Endothelial cell of umbilical vein (primary cell): ENCODE data around the gene PFDN4. TPM values are rescaled to one million over a fixed set of nuclear protein-coding genes. Genes with fewer than 3 reads are reported as not detected.

ENCODE experiments used
- BruUV-seq: library from RNA; stranded (reverse); fragments of 400-500 nt; replicated peaks from 2 replicates; lab custom pipeline; 2021; lab: Mats Ljungman, UMichigan
- CTCF ChIA-PET: fragments of 300-600, 350-600 bp; sonication (Branson Sonifier 250); formaldehyde crosslinking; loops from one replicate; lab custom pipeline; 2021; ENCODE audit warnings: antibody characterized with exemption, inconsistent platforms; lab: Charles Lee
- POLR2A ChIA-PET: fragments of 300-600, 350-600 bp; sonication (Branson Sonifier 250); formaldehyde crosslinking; loops from one replicate; lab custom pipeline; 2021; ENCODE audit warnings: antibody characterized with exemption, inconsistent platforms; lab: Charles Lee
- DNase-seq: peaks from one replicate; pipeline ENCODE4 v3.0.0-alpha.2; 2011; ENCODE audit warnings: low read depth, low spot score
- FAIRE-seq: peaks from 2 replicates; lab custom pipeline; 2011; peaks lifted over from hg19 to GRCh38; lab: Jason Lieb, UNC
- H2AFZ ChIP-seq: 2 replicates; pipeline ENCODE4 v1.6.0; 2012; ENCODE audit warnings: low read depth, low read length, control low read depth, inconsistent platforms
- H3K27ac ChIP-seq: 2 replicates; pipeline ENCODE4 v1.5.1; 2011; ENCODE audit warnings: low read depth, mild to moderate bottlenecking, control low read depth, low read length, moderate library complexity; ENCODE audit not compliant: insufficient read depth
- H3K27me3 ChIP-seq, 2 experiments: 2 replicates each; pipeline versions ENCODE4 v1.6.0 to v1.6.1; 2011; ENCODE audit warnings: low read length in 2 of 2, mixed read lengths in 1 of 2; ENCODE audit not compliant: control insufficient read depth in 2 of 2, insufficient read depth in 2 of 2
- H3K36me3 ChIP-seq, 2 experiments: 2 replicates in 1 of 2; 3 replicates in 1 of 2; pipeline ENCODE4 v1.5.1; 2011; ENCODE audit warnings: low read length in 2 of 2, mild to moderate bottlenecking in 1 of 2, moderate library complexity in 1 of 2; ENCODE audit not compliant: control insufficient read depth in 2 of 2, insufficient read depth in 2 of 2; ENCODE audit errors: extremely low read depth in 1 of 2
- H3K4me1 ChIP-seq: 3 replicates; pipeline ENCODE4 v1.5.1; 2011; ENCODE audit warnings: mild to moderate bottlenecking, low read length; ENCODE audit not compliant: control insufficient read depth, insufficient read depth; ENCODE audit errors: extremely low read depth
- H3K4me2 ChIP-seq: 2 replicates; pipeline ENCODE4 v1.6.1; 2011; ENCODE audit warnings: low read length, control low read depth, mixed read lengths; ENCODE audit not compliant: insufficient read depth
- H3K4me3 ChIP-seq, 3 experiments: fragments of 200-600 bp in 1 of 3; sonication (generic), shearing (Covaris generic) in 1 of 3; replicated peaks in 1 of 3; 2 replicates each; pipeline ENCODE4 v1.5.1; 2011 to 2016; ENCODE audit warnings: control low read depth in 3 of 3, low read length in 3 of 3, mild to moderate bottlenecking in 2 of 3, inconsistent platforms in 1 of 3, low read depth in 1 of 3, moderate library complexity in 1 of 3; ENCODE audit not compliant: insufficient read depth in 1 of 3
- H3K79me2 ChIP-seq: 2 replicates; pipeline ENCODE4 v1.6.0; 2012; ENCODE audit warnings: low read length, inconsistent platforms; ENCODE audit not compliant: control insufficient read depth, insufficient read depth
- H3K9ac ChIP-seq: replicated peaks from 2 replicates; pipeline ENCODE3; 2011; ENCODE audit warnings: low read length, control low read depth; ENCODE audit not compliant: insufficient read depth; ENCODE audit errors: extremely low read depth
- H3K9me1 ChIP-seq: replicated peaks from 3 replicates; pipeline ENCODE4 v1.6.0; 2011; ENCODE audit warnings: mild to moderate bottlenecking, low read length; ENCODE audit not compliant: control insufficient read depth, insufficient read depth; ENCODE audit errors: extremely low read depth
- H3K9me3 ChIP-seq: replicated peaks from 2 replicates; pipeline ENCODE4 v1.5.1; 2012; ENCODE audit warnings: low read length, inconsistent platforms; ENCODE audit not compliant: control insufficient read depth, insufficient read depth
- H4K20me1 ChIP-seq: replicated peaks from 2 replicates; pipeline ENCODE3; 2011; ENCODE audit warnings: mild to moderate bottlenecking, low read length; ENCODE audit not compliant: control insufficient read depth, insufficient read depth; ENCODE audit errors: extremely low read depth
- EZH2 ChIP-seq: IDR thresholded peaks from 2 replicates; pipeline ENCODE4 v1.6.1; 2012; ENCODE audit warnings: borderline replicate concordance, low read depth, mild to moderate bottlenecking, moderate library complexity, low read length, inconsistent platforms; ENCODE audit not compliant: severe bottlenecking
- FOS ChIP-seq: IDR thresholded peaks from 2 replicates; pipeline ENCODE4 v1.6.1; 2011; ENCODE audit warnings: mild to moderate bottlenecking, low read length, moderate library complexity, borderline replicate concordance; ENCODE audit not compliant: insufficient read depth
- GATA2 ChIP-seq: IDR thresholded peaks from 2 replicates; pipeline ENCODE4 v1.7.0; 2011; ENCODE audit warnings: low read depth, mild to moderate bottlenecking, moderate library complexity, mixed read lengths, low read length; ENCODE audit not compliant: insufficient read length, insufficient read depth
- JUN ChIP-seq: IDR thresholded peaks from 2 replicates; pipeline ENCODE4 v1.6.1; 2011; ENCODE audit warnings: borderline replicate concordance, low read depth; ENCODE audit not compliant: insufficient read length, insufficient read depth
- MYC ChIP-seq: IDR thresholded peaks from one replicate; pipeline ENCODE4 v1.6.1; 2011; ENCODE audit warnings: mild to moderate bottlenecking, low read depth, low read length
- POLR2A ChIP-seq: IDR thresholded peaks from 2 replicates; pipeline ENCODE4 v1.6.1; 2012; ENCODE audit warnings: low read depth, mild to moderate bottlenecking, control low read depth, low read length
- POLR2AphosphoS5 ChIP-seq: IDR thresholded peaks from 2 replicates; pipeline ENCODE4 v1.6.1; 2012; ENCODE audit warnings: low read depth, mild to moderate bottlenecking, control low read depth, low read length, moderate library complexity; ENCODE audit not compliant: insufficient read depth
- dilution Hi-C: fragments of 300-500 bp; cut with MboI; formaldehyde crosslinking; loops from one replicate; pipeline ENCODE4 v1.15.0; 2019; ENCODE audit warnings: low sequenced_read_pairs; ENCODE audit not compliant: extremely low pct_ligation_motif_present
- intact Hi-C: fragments of 100-400 bp; cut with micrococcal nuclease; formaldehyde crosslinking; loops from one replicate; pipeline ENCODE4 v1.10.0; 2022
- polyA plus RNA-seq, 4 experiments: library from polyadenylated mRNA; depleted of rRNA in 3 of 4; stranded (reverse) in 3 of 4; unstranded in 1 of 4; fragments of >200 nt; gene quantifications; 2 replicates each; pipeline versions ENCODE4 v1.2.1 to v1.2.3, GENCODE V29; 2011 to 2012; ENCODE audit warnings: missing spikeins in 1 of 4
- total RNA-seq: library from RNA; stranded (reverse); gene quantifications from 2 replicates; pipeline ENCODE4 v1.2.3, GENCODE V29; 2021
- TF ChIP-seq, protein P1 (sequence below), 2 donors: IDR thresholded peaks; 1 replicate in 1 of 2; 2 replicates in 1 of 2; pipeline ENCODE4 v1.5.1; 2011; ENCODE audit warnings: low read length in 2 of 2, mild to moderate bottlenecking in 2 of 2, moderate library complexity in 2 of 2, control low read depth in 1 of 2, inconsistent platforms in 1 of 2, low read depth in 1 of 2; ENCODE audit not compliant: insufficient read depth in 1 of 2; ENCODE audit errors: extremely low read depth in 1 of 2
- TF ChIP-seq, protein P2 (sequence below): IDR thresholded peaks from 2 replicates; pipeline ENCODE4 v1.6.1; 2011; ENCODE audit not compliant: insufficient read depth, insufficient read length

Gene PFDN4
- total and polyA plus RNA-seq, 2 donors (not counting 3 experiments of a cell fraction or from before 2014, with no cell fraction given), result 17.5 to 44.2 TPM

DNA sequence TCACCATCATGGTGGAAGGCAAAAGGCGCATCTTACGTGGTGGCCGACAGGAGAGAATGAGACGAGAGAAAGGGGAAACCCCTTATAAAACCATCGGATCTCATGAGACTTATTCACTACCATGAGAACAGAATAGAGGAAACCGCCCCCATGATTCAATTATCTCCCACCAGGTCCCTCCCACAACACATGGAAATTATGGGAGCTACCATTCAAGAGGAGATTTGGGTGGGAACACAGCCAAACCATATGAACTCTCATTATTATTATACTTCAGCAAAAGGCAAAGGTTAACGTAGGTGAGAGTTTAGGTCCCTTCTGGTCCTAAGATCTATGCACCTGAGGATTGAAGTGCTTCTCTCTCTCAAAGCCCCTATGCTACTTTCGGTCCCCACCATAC is 2.4 kb upstream of the PFDN4 start:
- intact Hi-C loops (loop anchor here (5.0 kb wide), 1 partner anchor 272 kb away; the partner anchor contains the start of gene DOK5), dilution Hi-C loops (no loop called here)
- DNase-seq (no peak), FAIRE-seq (no peak)
- no peaks in the 10 kb centered on the region for H3K9me1 ChIP-seq
- ChIA-PET CTCF (interaction anchor here (1.2 to 2.3 kb wide), 4 partner anchors 11 to 109 kb away, joined by 3 to 9 read pairs (median 4); no protein-coding TSS in a partner anchor), POLR2A (no interaction called here)
- no peak overlapping the region for H2AFZ ChIP-seq
- BruUV-seq, result no TSS peak
- no peaks in the 10 kb centered on the region for H4K20me1 ChIP-seq
- no peaks in the 10 kb centered on the region for H3K27me3 ChIP-seq
- H3K4me3 ChIP-seq, result no peak overlapping the region
- peaks cover 9% of the 10 kb centered on the region for H3K4me1 ChIP-seq
- peaks cover 24% of the 10 kb centered on the region for H3K79me2 ChIP-seq
- TF ChIP-seq JUN (no peak), MYC (no peak), POLR2AphosphoS5 (no peak), POLR2A (no peak), EZH2 (no peak), FOS (no peak), GATA2 (no peak)
- TF ChIP-seq, protein P1, sequence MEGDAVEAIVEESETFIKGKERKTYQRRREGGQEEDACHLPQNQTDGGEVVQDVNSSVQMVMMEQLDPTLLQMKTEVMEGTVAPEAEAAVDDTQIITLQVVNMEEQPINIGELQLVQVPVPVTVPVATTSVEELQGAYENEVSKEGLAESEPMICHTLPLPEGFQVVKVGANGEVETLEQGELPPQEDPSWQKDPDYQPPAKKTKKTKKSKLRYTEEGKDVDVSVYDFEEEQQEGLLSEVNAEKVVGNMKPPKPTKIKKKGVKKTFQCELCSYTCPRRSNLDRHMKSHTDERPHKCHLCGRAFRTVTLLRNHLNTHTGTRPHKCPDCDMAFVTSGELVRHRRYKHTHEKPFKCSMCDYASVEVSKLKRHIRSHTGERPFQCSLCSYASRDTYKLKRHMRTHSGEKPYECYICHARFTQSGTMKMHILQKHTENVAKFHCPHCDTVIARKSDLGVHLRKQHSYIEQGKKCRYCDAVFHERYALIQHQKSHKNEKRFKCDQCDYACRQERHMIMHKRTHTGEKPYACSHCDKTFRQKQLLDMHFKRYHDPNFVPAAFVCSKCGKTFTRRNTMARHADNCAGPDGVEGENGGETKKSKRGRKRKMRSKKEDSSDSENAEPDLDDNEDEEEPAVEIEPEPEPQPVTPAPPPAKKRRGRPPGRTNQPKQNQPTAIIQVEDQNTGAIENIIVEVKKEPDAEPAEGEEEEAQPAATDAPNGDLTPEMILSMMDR (IDR thresholded peaks at IDR 0.05; ENCODE audit: extremely low read depth in 1 of 2, insufficient read depth in 1 of 2, low read depth in 1 of 2, low read length in 2 of 2), result no peak
- TF ChIP-seq, protein P2, sequence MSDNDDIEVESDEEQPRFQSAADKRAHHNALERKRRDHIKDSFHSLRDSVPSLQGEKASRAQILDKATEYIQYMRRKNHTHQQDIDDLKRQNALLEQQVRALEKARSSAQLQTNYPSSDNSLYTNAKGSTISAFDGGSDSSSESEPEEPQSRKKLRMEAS, result no peak
- H3K9me3 ChIP-seq, result no peaks in the 10 kb centered on the region
- H3K4me2 ChIP-seq, result no peak overlapping the region
- H3K9ac ChIP-seq, result no peak overlapping the region
- H3K27ac ChIP-seq, result no peak overlapping the region
- H3K36me3 ChIP-seq, result no peaks in the 10 kb centered on the region
